Neural crest cell (in vitro differentiated cells): ENCODE measurements around the gene CMSS1. TPM values are rescaled to one million over a fixed set of nuclear protein-coding genes. Genes with fewer than 3 reads are reported as not detected.

Experiments
- DNase-seq: peaks from one replicate; pipeline ENCODE4 v3.0.0; 2021; ENCODE audit warnings: low read depth, mixed read lengths, low spot score
- H3K27ac Mint-ChIP-seq: one replicate; pipeline ENCODE4 v1.8.0; 2021; ENCODE audit warnings: mild to moderate bottlenecking, mixed read lengths; ENCODE audit not compliant: unreplicated experiment
- H3K27me3 Mint-ChIP-seq: 2 replicates; pipeline ENCODE4 v1.8.0; 2021; ENCODE audit warnings: low read depth, mild to moderate bottlenecking, mixed read lengths
- H3K36me3 Mint-ChIP-seq: 2 replicates; pipeline ENCODE4 v1.8.0; 2021; ENCODE audit warnings: low read depth, mild to moderate bottlenecking, mixed read lengths
- H3K4me1 Mint-ChIP-seq: 2 replicates; pipeline ENCODE4 v1.8.0; 2021; ENCODE audit warnings: mixed read lengths
- H3K4me3 Mint-ChIP-seq: one replicate; pipeline ENCODE4 v1.8.0; 2021; ENCODE audit warnings: mild to moderate bottlenecking, mixed read lengths
- H3K9me3 Mint-ChIP-seq: 2 replicates; pipeline ENCODE4 v1.8.0; 2021; ENCODE audit warnings: mixed read lengths
- CTCF ChIP-seq: fragments of 200-600 bp; sonication (generic); conservative IDR thresholded peaks from 2 replicates; pipeline ENCODE4 v1.5.0; 2021; ENCODE audit warnings: antibody characterized with exemption, mild to moderate bottlenecking
- total RNA-seq: library from RNA; stranded (reverse); gene quantifications from 2 replicates; pipeline ENCODE4 v1.2.1, GENCODE V29; 2021

The CMSS1 gene
- total RNA-seq, 1 donor from 2014 or later: 60.9 TPM

DNA sequence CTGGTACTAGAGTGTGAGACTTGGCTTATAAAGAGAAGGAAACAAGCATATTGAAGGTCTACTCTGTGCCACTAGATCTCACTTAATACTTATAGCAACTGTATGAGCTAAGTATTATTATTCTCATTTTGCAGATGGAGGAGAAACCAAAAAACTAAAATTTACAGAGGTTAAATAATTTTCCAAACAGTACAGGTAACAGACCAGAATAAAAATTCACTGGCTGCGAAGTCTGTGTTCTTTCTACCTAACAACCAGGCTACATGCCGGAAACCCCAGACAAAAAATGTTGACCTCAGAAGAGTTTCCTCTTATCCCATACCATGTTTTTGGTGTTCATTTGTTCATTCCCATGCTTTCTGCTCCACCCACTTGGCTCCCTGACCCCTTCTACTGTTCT is 46.6 kb downstream of the CMSS1 start:
- no peaks in the 10 kb centered on the region for H3K27me3 Mint-ChIP-seq
- no peaks in the 10 kb centered on the region for H3K9me3 Mint-ChIP-seq
- no peak for DNase-seq
- no peak overlapping the region for H3K4me3 Mint-ChIP-seq
- peaks cover 31% of the 10 kb centered on the region for H3K4me1 Mint-ChIP-seq
- H3K27ac Mint-ChIP-seq: no peak overlapping the region
- H3K36me3 Mint-ChIP-seq: peaks cover 10% of the 10 kb centered on the region
- TF ChIP-seq CTCF: no peak

DNA sequence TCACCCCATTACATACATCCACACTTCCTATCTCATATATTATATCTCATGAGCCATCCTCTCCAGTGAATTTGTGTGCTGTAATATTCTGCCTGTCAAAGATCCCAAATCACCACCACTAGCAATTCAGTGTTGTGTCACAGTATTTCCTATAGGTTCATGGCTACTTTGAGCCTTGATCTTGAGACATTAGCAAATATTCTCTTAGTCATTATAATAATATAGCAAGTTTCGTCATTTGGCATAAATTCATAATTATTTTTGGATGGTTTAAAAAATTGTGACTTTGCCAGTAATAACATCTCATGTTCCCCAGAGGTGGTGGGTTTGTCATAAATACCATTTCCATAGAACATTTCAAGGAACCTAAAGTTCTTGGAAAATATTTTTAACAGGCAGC is 47.7 kb downstream of the CMSS1 start:
- no peak for DNase-seq
- Mint-ChIP-seq H3K27ac (no peak overlapping the region), H3K9me3 (no peaks in the 10 kb centered on the region), H3K4me3 (no peak overlapping the region), H3K36me3 (peaks cover 10% of the 10 kb centered on the region), H3K27me3 (no peaks in the 10 kb centered on the region), H3K4me1 (peaks cover 34% of the 10 kb centered on the region)
- no peak for TF ChIP-seq CTCF

DNA sequence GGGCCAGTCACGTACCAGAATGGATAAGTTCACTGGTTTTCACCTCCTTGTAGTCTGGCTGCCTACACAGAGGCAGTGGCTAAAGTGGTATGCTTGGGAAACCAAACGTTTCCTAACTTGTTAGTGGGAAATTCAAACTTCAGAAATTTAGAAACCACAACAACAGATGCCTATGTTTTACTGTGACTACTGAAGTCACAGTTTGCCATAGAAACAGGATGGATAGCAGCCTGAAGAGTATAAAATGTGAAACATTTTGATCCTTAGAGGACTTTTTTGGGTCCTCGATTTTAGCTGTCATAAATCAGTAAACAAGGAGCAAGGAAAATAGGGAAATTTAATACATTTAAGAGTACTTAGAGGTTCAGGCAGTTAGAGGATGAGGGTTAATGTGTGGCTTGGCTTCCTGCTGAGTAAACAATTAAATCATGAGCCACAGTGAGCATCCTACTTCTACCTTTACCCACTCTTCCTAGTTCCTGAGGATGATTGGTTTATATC is 48.6 kb downstream of the CMSS1 start:
- H3K36me3 Mint-ChIP-seq: peaks cover 10% of the 10 kb centered on the region
- H3K27ac Mint-ChIP-seq: no peak overlapping the region
- DNase-seq: no peak
- H3K4me1 Mint-ChIP-seq: peaks cover 38% of the 10 kb centered on the region
- TF ChIP-seq CTCF: no peak
- H3K27me3 Mint-ChIP-seq: no peaks in the 10 kb centered on the region
- no peak overlapping the region for H3K4me3 Mint-ChIP-seq
- no peaks in the 10 kb centered on the region for H3K9me3 Mint-ChIP-seq

GRCh38 chr3:99867594-99868310 is 50.1 kb downstream of the CMSS1 start:
- Mint-ChIP-seq H3K27me3 (no peaks in the 10 kb centered on the region), H3K4me1 (peaks cover 52% of the 10 kb centered on the region), H3K27ac (no peak overlapping the region), H3K9me3 (no peaks in the 10 kb centered on the region), H3K36me3 (peaks cover 5% of the 10 kb centered on the region), H3K4me3 (no peak overlapping the region)
- no peak for DNase-seq
- no peak for TF ChIP-seq CTCF

DNA sequence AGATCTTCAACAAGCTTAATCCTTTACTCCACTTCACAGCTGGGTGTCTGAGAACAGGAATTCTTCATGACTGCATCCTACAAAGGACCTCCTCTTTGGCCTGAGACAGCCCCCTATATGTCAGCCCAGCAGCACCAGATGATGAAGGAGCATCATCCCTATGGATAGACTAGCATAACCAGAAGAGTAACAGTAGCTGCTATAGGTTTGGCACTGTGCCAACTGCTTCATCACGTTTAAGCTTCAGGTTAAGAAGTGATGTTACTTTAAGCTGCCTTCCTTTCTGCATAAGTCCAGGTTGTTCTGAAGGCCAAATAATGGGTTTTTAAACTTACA is 50.6 kb downstream of the CMSS1 start:
- Mint-ChIP-seq H3K9me3 (no peaks in the 10 kb centered on the region), H3K4me1 (peaks cover 54% of the 10 kb centered on the region), H3K36me3 (peaks cover 2% of the 10 kb centered on the region), H3K27me3 (no peaks in the 10 kb centered on the region), H3K4me3 (no peak overlapping the region), H3K27ac (no peak overlapping the region)
- no peak for TF ChIP-seq CTCF
- no peak for DNase-seq
